ENCODE results near the gene MTHFD1.

The MTHFD1 gene

GRCh38 chr14:64410084-64410774 lies 22.1 kb downstream of the MTHFD1 start:
- no peak overlapping the region for H3K4me3 ChIP-seq (ENCODE audit: low read length)
- H3K9ac ChIP-seq (ENCODE audit: low read depth, low read length) = no peak overlapping the region
- no peak overlapping the region for H3K27ac ChIP-seq (ENCODE audit: low read length)
- H3K9me3 ChIP-seq (ENCODE audit: insufficient read depth, low read depth, low read length) = no peaks in the 10 kb centered on the region
- H3K36me3 ChIP-seq (ENCODE audit: insufficient read depth, low read depth, low read length) = peaks cover 80% of the 10 kb centered on the region
- no peaks in the 10 kb centered on the region for H3K4me1 ChIP-seq (ENCODE audit: insufficient read depth, low read length)
- no peaks in the 10 kb centered on the region for H3K27me3 ChIP-seq (ENCODE audit: insufficient read depth, low read length)

GRCh38 chr14:64411001-64411400 lies 22.8 kb downstream of the MTHFD1 start:
- H3K9me3 ChIP-seq (ENCODE audit: insufficient read depth, low read depth, low read length) = no peaks in the 10 kb centered on the region
- H3K27ac ChIP-seq (ENCODE audit: low read length) = no peak overlapping the region
- no peaks in the 10 kb centered on the region for H3K4me1 ChIP-seq (ENCODE audit: insufficient read depth, low read length)
- no peaks in the 10 kb centered on the region for H3K27me3 ChIP-seq (ENCODE audit: insufficient read depth, low read length)
- peaks cover 82% of the 10 kb centered on the region for H3K36me3 ChIP-seq (ENCODE audit: insufficient read depth, low read depth, low read length)
- no peak overlapping the region for H3K4me3 ChIP-seq (ENCODE audit: low read length)
- no peak overlapping the region for H3K9ac ChIP-seq (ENCODE audit: low read depth, low read length)

GRCh38 chr14:64412237-64412636 lies 24.1 kb downstream of the MTHFD1 start:
- H3K9ac ChIP-seq (ENCODE audit: low read depth, low read length) = no peak overlapping the region
- H3K27ac ChIP-seq (ENCODE audit: low read length) = no peak overlapping the region
- no peaks in the 10 kb centered on the region for H3K27me3 ChIP-seq (ENCODE audit: insufficient read depth, low read length)
- no peak overlapping the region for H3K4me3 ChIP-seq (ENCODE audit: low read length)
- peaks cover 87% of the 10 kb centered on the region for H3K36me3 ChIP-seq (ENCODE audit: insufficient read depth, low read depth, low read length)
- no peaks in the 10 kb centered on the region for H3K9me3 ChIP-seq (ENCODE audit: insufficient read depth, low read depth, low read length)
- H3K4me1 ChIP-seq (ENCODE audit: insufficient read depth, low read length) = no peaks in the 10 kb centered on the region

GRCh38 chr14:64416348-64416932 lies 28.3 kb downstream of the MTHFD1 start:
- Histone ChIP-seq H3K9me3 (ENCODE audit: insufficient read depth, low read depth, low read length) (no peaks in the 10 kb centered on the region), H3K9ac (ENCODE audit: low read depth, low read length) (no peak overlapping the region), H3K4me3 (ENCODE audit: low read length) (no peak overlapping the region), H3K27me3 (ENCODE audit: insufficient read depth, low read length) (no peaks in the 10 kb centered on the region), H3K4me1 (ENCODE audit: insufficient read depth, low read length) (no peaks in the 10 kb centered on the region), H3K36me3 (ENCODE audit: insufficient read depth, low read depth, low read length) (peaks cover 94% of the 10 kb centered on the region), H3K27ac (ENCODE audit: low read length) (no peak overlapping the region)

- Histone ChIP-seq H3K27ac (ENCODE audit: low read length) (no peak overlapping the region), H3K36me3 (ENCODE audit: insufficient read depth, low read depth, low read length) (peaks cover 92% of the 10 kb centered on the region), H3K4me3 (ENCODE audit: low read length) (no peak overlapping the region), H3K4me1 (ENCODE audit: insufficient read depth, low read length) (no peaks in the 10 kb centered on the region), H3K9me3 (ENCODE audit: insufficient read depth, low read depth, low read length) (no peaks in the 10 kb centered on the region), H3K9ac (ENCODE audit: low read depth, low read length) (no peak overlapping the region), H3K27me3 (ENCODE audit: insufficient read depth, low read length) (no peaks in the 10 kb centered on the region)
Observed at GRCh38 chr14:64417055-64417770, 29.1 kb downstream of the MTHFD1 start.

- H3K9me3 ChIP-seq (ENCODE audit: insufficient read depth, low read depth, low read length) = no peaks in the 10 kb centered on the region
- no peaks in the 10 kb centered on the region for H3K27me3 ChIP-seq (ENCODE audit: insufficient read depth, low read length)
- no peak overlapping the region for H3K9ac ChIP-seq (ENCODE audit: low read depth, low read length)
- H3K27ac ChIP-seq (ENCODE audit: low read length) = no peak overlapping the region
- H3K4me1 ChIP-seq (ENCODE audit: insufficient read depth, low read length) = no peaks in the 10 kb centered on the region
- no peak overlapping the region for H3K4me3 ChIP-seq (ENCODE audit: low read length)
- peaks cover 92% of the 10 kb centered on the region for H3K36me3 ChIP-seq (ENCODE audit: insufficient read depth, low read depth, low read length)
Observed at GRCh38 chr14:64417771-64418125, 29.6 kb downstream of the MTHFD1 start.

- Histone ChIP-seq H3K36me3 (ENCODE audit: insufficient read depth, low read depth, low read length) (peaks cover 90% of the 10 kb centered on the region), H3K27ac (ENCODE audit: low read length) (no peak overlapping the region)
Observed at GRCh38 chr14:64419003-64419402, 30.9 kb downstream of the MTHFD1 start.

GRCh38 chr14:64421166-64421565 lies 33.0 kb downstream of the MTHFD1 start:
- H3K9ac ChIP-seq (ENCODE audit: low read depth, low read length) = no peak overlapping the region
- no peaks in the 10 kb centered on the region for H3K27me3 ChIP-seq (ENCODE audit: insufficient read depth, low read length)
- no peaks in the 10 kb centered on the region for H3K4me1 ChIP-seq (ENCODE audit: insufficient read depth, low read length)
- H3K36me3 ChIP-seq (ENCODE audit: insufficient read depth, low read depth, low read length) = peaks cover 92% of the 10 kb centered on the region
- no peaks in the 10 kb centered on the region for H3K9me3 ChIP-seq (ENCODE audit: insufficient read depth, low read depth, low read length)
- H3K27ac ChIP-seq (ENCODE audit: low read length) = no peak overlapping the region
- H3K4me3 ChIP-seq (ENCODE audit: low read length) = no peak overlapping the region

More at GRCh38 chr14:64419003-64419402, 30.9 kb downstream of the MTHFD1 start:
- Histone ChIP-seq H3K9me3 (ENCODE audit: insufficient read depth, low read depth, low read length) (no peaks in the 10 kb centered on the region), H3K27me3 (ENCODE audit: insufficient read depth, low read length) (no peaks in the 10 kb centered on the region), H3K4me3 (ENCODE audit: low read length) (no peak overlapping the region), H3K4me1 (ENCODE audit: insufficient read depth, low read length) (no peaks in the 10 kb centered on the region), H3K9ac (ENCODE audit: low read depth, low read length) (no peak overlapping the region)

GRCh38 chr14:64422005-64422404 lies 33.9 kb downstream of the MTHFD1 start:
- H3K9ac ChIP-seq (ENCODE audit: low read depth, low read length) = no peak overlapping the region
- no peak overlapping the region for H3K27ac ChIP-seq (ENCODE audit: low read length)
- no peak overlapping the region for H3K4me3 ChIP-seq (ENCODE audit: low read length)
- H3K9me3 ChIP-seq (ENCODE audit: insufficient read depth, low read depth, low read length) = no peaks in the 10 kb centered on the region
- no peaks in the 10 kb centered on the region for H3K27me3 ChIP-seq (ENCODE audit: insufficient read depth, low read length)
- H3K36me3 ChIP-seq (ENCODE audit: insufficient read depth, low read depth, low read length) = peaks cover 92% of the 10 kb centered on the region
- no peaks in the 10 kb centered on the region for H3K4me1 ChIP-seq (ENCODE audit: insufficient read depth, low read length)

GRCh38 chr14:64422756-64423155 lies 34.6 kb downstream of the MTHFD1 start:
- Histone ChIP-seq H3K9me3 (ENCODE audit: insufficient read depth, low read depth, low read length) (no peaks in the 10 kb centered on the region), H3K9ac (ENCODE audit: low read depth, low read length) (no peak overlapping the region), H3K4me3 (ENCODE audit: low read length) (no peak overlapping the region), H3K36me3 (ENCODE audit: insufficient read depth, low read depth, low read length) (peaks cover 92% of the 10 kb centered on the region), H3K4me1 (ENCODE audit: insufficient read depth, low read length) (no peaks in the 10 kb centered on the region), H3K27ac (ENCODE audit: low read length) (no peak overlapping the region), H3K27me3 (ENCODE audit: insufficient read depth, low read length) (no peaks in the 10 kb centered on the region)

- no peak overlapping the region for H3K9ac ChIP-seq (ENCODE audit: low read depth, low read length)
- H3K36me3 ChIP-seq (ENCODE audit: insufficient read depth, low read depth, low read length) = peaks cover 94% of the 10 kb centered on the region
- H3K4me3 ChIP-seq (ENCODE audit: low read length) = no peak overlapping the region
- no peak overlapping the region for H3K27ac ChIP-seq (ENCODE audit: low read length)
- H3K4me1 ChIP-seq (ENCODE audit: insufficient read depth, low read length) = no peaks in the 10 kb centered on the region
- H3K27me3 ChIP-seq (ENCODE audit: insufficient read depth, low read length) = no peaks in the 10 kb centered on the region
- no peaks in the 10 kb centered on the region for H3K9me3 ChIP-seq (ENCODE audit: insufficient read depth, low read depth, low read length)
Observed at GRCh38 chr14:64423987-64424386, 35.8 kb downstream of the MTHFD1 start.

GRCh38 chr14:64434528-64434927 lies 46.4 kb downstream of the MTHFD1 start:
- Histone ChIP-seq H3K4me1 (ENCODE audit: insufficient read depth, low read length) (no peaks in the 10 kb centered on the region), H3K4me3 (ENCODE audit: low read length) (no peak overlapping the region), H3K36me3 (ENCODE audit: insufficient read depth, low read depth, low read length) (peaks cover 98% of the 10 kb centered on the region)

More at GRCh38 chr14:64434528-64434927, 46.4 kb downstream of the MTHFD1 start:
- H3K9ac ChIP-seq (ENCODE audit: low read depth, low read length) = no peak overlapping the region
- no peaks in the 10 kb centered on the region for H3K27me3 ChIP-seq (ENCODE audit: insufficient read depth, low read length)
- no peaks in the 10 kb centered on the region for H3K9me3 ChIP-seq (ENCODE audit: insufficient read depth, low read depth, low read length)
- no peak overlapping the region for H3K27ac ChIP-seq (ENCODE audit: low read length)
